Right hindlimb (tissue), 1 donor: ENCODE data around the gene MMP21.

ENCODE experiments used
- DNase-seq: peaks from one replicate; pipeline ENCODE4 v3.0.0-alpha.2; 2018

MMP21 gene, protein sequence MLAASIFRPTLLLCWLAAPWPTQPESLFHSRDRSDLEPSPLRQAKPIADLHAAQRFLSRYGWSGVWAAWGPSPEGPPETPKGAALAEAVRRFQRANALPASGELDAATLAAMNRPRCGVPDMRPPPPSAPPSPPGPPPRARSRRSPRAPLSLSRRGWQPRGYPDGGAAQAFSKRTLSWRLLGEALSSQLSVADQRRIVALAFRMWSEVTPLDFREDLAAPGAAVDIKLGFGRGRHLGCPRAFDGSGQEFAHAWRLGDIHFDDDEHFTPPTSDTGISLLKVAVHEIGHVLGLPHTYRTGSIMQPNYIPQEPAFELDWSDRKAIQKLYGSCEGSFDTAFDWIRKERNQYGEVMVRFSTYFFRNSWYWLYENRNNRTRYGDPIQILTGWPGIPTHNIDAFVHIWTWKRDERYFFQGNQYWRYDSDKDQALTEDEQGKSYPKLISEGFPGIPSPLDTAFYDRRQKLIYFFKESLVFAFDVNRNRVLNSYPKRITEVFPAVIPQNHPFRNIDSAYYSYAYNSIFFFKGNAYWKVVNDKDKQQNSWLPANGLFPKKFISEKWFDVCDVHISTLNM

DNA sequence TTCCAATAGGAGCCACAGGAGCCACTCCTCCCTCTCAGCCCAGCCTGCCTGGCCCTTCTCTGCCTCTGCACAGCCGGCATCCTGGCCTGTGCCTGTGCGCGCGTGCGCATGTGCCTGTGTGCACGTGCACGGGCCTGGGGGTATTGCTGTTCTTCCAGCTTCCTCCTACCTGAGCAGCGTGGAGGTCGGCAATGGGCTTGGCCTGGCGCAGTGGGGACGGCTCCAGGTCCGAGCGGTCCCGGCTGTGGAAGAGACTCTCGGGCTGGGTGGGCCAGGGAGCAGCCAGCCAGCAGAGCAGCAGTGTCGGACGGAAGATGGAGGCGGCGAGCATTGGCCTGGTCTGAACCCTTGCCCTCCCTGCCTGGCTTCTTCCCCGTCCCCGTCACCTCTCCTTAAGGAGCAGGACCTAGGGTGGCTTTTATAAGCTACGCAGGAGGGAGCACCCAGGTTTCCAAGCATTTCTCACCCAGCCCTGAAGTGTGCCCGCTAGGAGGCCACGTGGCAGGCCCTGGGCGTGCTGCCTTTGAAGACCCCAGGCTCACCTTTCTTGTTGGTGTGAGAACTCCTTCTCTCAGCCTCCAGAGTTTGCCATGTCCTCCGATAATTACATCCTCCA lies at the start of gene MMP21:
Gene MMP21, minus strand, starts transcription at position 331 of the 616 bp plus-strand sequence. Its CDS starts 0 bp downstream, at position 331.
- no peak for DNase-seq

DNA sequence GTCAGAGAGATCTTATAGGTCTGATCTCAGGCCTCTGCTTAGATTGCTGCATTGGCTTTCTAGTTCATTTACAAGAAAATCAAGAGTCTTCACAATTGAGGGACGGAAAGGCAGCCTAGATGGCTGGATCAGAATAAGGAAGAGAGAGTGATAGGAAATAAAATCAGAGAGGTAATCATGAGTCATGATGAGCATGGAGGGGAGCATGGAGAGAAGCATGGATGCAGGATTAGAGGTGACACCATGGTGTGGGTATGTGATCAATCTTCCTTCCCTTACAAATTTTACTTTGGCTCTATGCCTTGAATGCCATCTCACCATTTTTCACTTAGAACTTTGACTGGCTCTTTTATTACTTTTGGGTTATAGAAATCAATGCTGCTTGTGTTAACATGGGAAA lies 49.1 kb upstream of the MMP21 start:
- DNase-seq: no peak

DNA sequence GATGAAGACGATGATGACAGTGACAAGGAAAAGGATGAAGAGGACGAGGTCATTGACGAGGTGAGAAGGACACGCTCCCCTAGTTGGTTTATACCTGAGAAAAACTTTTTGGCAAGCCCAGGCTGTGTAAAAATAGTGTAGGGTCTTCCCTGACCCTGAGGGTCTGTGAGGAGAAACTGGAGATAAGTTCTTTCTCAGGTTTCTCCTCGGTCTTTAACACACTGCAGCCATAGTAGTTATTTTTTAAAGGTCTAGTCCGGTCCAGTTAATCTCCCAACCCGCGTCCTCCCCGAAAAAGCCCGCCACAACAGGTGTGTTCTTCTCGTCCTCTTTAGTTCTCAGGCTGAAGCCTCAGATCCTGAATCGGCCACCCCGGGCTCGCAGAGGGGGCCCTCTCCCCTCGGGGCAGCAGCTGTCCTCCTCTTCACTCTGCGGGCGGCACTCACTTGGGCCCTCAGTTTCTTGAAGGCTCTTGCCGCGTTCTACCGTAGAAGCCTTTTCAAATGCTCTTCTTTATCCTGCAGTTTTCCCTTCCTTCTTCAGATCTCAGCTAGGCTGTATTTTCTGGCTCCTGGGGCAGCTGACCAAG lies 48.1 kb upstream of the MMP21 start:
- no peak for DNase-seq

DNA sequence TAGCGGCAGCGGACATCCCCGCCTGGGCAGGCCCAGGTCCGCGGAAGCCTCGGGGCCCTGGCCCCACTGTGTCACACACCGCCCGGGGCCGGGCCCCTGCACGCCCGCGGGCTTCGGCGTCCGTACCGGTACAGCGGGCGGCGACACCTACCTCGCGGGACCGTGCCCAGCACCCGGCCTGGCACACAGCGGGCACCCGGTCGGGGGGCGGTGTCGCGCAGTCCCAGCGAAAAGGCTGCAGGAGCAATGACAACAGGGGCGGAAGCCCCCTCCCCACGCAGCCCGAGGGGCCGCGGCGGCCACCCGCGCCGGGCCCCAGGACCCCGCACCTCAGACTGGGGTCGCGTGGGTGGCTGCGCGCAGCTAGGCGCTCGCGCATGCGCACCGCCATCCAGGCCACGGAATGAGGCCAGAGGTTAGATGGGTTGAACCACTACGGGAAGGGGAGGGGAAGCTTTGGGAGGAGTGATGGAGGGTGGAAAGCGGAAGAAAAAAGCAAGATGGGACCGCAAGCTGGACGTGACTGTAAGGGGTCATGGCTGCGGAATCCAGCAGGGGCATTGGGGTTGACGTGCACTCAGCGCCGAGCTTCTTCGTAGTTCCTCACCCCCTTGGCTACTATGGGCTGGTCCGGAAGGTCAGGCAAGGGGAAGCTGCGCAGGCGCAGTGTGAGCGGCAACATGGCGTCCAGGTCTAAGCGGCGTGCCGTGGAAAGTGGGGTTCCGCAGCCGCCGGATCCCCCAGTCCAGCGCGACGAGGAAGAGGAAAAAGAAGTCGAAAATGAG lies 47.4 kb upstream of the MMP21 start, which contains the start of the genes BCCIP and UROS:
Gene BCCIP, plus strand, starts transcription at position 669 of the 785 bp plus-strand sequence. Its CDS starts 12 bp downstream, at position 681.
Gene UROS, minus strand, starts transcription at position 381 of the 785 bp plus-strand sequence. CDS start 6,759 bp downstream, outside the sequence.
- peak; percentile 90 for DNase-seq

DNA sequence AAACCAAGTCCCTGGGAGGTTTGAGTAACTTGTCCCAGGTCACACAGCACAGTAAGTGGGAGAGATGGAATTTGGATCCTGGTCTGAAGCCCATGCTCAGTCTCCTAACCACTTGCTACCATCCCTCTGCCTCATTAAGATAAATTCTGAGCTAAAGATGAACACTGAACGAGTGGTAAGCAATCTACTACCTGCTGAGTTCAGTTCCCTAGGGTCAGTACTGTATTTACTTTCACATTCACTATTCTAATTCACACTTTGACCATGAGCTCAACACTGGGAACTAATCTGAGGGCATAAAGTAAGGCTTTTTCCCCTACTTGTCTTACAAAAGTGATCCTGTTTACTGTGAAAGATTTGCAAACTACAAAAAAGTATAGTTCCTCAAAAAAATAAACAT lies 45.1 kb upstream of the MMP21 start:
- DNase-seq: no peak

DNA sequence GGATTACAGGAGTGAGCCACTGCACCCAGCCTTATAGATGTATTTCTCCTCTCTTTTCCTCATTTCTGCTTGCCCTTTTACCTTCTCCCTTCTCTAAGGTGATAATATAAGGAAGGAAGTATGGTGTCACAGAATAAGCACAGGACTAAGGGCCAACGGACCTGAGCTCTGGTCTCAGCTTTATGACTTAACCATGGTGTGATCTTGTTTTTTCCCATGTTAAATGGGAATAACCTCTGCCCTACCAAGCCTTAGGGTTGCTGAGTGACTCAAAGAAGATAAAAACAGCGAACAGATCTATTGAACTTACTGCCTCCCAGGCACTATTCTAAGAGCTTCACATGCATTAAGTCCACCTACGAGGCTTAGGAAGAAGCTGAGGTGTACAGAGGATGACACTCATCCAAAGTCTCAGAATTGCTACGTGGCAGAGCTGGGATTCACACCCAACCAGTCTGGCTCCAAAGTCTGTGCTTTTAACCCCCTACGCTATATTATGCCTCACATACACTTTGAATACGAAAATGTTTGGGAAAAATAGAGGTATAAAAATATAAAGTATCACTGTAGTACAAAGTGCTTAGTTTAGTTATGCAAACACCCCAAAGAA lies 41.8 kb upstream of the MMP21 start:
- no peak for DNase-seq

DNA sequence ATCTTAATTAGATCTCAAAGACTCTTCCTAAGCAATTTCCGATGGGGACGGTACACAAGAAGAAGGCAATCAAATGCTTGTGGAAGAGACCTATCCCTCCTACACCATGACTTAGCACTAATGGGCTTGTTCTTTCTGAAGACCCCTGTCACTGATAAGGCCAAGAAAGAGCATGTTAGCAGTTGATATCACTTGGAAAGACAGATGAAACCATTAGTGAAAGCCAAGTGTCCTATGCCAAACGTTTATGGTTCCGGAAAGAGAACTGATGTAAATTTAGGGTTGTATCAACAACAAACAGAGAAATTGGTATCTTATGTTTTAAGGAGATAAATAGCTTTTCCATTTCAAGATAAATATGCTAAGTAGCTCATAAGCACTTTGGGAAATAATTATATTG lies 40.9 kb upstream of the MMP21 start:
- no peak for DNase-seq

DNA sequence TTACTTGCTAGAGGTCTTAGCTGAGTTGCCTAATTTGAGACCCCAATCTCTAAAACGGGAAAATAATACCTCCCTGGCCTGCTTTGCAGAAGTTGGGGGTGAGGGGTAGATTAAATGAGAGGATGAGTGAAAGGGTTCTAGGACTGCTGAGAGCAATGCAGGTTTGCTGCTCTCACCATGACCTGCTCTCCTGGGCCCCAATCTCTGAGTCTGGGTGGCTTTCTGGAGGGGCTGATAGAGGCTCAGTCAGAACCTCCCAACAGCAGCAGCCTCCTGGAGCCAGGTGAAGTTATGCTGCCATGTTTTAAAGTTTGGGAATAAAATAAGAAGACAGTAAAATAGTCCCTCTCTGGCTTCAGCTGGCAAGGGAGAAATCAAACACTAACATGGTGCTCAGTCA lies 40.1 kb upstream of the MMP21 start:
- no peak for DNase-seq

DNA sequence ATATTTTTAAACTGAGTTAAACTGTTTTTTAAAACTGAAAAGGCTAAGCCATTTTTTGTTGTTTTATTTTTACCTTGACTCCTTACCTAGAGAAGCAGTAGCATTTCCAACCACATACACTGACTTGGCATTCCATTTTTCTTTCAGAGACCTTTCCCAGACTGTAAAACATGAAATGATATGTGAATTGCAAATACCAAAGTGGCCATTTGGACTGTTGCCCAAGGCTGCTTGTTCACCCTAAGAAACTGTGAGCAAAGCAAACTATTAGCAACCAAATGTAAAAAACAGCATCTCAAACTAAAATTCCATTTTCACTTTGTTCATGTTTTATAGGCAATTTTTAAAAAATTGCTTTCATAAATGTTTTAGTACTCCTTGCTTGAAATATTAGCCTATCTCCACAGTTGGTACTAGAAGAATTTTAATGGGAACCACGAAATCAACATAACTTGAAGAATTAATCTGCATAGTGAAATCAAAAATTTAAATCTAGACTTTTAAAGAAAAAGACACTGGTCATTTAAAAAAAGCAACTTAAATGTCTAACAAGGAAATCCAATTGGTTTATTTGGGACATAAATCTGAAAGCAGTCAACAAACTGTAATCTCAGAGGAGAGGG lies 36.6 kb upstream of the MMP21 start:
- no peak for DNase-seq

DNA sequence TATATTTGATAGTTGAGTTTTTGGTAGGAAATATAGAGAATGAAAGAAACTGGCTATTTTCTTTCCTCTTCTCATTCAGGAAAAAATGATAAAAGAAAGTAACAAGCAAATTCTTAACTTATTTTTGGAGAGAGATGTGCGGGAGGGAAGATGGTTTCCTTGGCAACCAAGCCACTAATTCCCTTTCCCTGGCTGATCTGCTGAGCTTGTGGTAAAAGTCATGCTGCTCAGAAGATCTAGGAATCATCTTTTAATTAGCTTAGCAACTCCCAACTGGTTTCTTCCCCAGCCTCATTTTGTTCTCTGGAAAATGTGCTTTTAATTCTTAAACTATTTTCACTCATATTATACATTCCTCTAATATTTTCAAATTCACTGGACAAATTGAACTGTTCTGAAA lies 35.6 kb upstream of the MMP21 start:
- no peak for DNase-seq

DNA sequence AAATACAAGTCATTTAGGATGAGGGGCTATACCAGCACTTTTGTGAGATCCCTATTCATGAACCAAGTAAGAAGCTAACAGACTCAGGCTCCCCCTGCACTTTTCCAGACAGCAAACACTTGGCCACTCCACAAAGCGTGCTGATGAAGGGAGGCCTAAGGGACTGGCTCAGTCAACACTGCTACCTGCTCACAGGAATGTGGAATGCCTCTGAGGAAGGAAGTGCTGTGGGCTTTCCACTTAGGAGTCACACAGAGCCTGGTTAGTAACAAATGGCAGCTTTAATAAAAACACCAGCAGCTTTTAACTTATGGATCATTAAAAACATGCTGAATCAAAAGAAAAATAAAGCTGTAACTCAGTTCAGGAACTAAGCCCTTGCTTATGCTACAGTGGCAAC lies 32.4 kb upstream of the MMP21 start:
- DNase-seq: no peak

DNA sequence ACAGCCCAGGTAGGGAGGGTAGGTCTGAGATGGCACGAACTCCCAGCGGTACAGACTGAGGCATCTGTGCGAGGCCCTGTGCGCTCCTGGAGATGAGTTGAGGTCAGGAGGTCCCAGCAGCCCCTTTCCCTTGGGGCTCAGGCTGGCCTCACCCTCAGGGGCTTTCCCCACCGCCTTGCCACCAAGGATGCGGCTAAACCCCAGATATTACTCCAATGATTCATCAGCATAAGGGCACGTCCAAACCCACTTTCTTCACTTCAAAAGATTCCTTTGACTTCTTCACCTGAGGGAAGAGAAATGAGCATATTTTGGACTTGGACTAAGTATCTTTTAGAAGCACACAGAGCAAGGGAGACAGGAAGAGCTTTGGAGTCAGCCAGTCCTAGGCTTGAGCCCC lies 27.1 kb upstream of the MMP21 start:
- no peak for DNase-seq

DNA sequence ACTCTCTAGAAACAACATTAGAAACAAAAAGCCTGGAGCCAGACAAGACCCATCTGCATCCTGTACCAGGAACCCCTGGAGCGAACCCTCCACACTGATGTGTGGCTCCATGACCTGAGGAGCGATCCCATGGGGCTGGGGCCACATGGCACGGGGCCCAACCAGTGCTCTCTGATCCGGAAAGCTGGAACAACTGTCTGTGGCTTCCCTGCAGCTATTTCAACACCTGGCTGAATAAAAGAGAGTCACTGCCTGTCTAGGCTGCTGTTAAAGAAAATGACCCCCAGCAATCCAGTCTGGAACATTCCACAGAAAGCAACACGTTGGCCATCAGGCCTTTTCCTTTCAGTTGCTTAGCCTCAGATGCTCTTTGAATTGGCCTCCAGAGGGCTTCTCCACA lies 26.5 kb upstream of the MMP21 start:
- no peak for DNase-seq

DNA sequence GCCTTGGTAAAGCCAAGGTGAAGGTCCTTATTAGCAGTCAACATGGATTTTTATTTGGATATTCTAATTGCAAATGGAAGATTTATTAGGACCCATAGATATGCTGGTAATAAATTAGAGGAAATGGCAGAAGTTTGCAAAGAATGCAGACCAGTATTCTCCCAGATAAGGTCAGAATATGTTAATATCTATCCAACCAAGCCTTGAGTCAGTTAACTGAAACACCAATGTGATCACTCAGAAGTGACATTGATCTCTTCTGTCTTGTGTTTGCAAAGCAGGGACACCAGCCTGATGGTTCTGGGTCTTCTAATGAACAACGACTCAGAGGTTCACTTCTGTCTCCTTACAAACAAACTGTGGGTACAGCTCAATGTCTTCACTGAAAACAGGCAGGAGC lies 26.0 kb upstream of the MMP21 start:
- DNase-seq: no peak

DNA sequence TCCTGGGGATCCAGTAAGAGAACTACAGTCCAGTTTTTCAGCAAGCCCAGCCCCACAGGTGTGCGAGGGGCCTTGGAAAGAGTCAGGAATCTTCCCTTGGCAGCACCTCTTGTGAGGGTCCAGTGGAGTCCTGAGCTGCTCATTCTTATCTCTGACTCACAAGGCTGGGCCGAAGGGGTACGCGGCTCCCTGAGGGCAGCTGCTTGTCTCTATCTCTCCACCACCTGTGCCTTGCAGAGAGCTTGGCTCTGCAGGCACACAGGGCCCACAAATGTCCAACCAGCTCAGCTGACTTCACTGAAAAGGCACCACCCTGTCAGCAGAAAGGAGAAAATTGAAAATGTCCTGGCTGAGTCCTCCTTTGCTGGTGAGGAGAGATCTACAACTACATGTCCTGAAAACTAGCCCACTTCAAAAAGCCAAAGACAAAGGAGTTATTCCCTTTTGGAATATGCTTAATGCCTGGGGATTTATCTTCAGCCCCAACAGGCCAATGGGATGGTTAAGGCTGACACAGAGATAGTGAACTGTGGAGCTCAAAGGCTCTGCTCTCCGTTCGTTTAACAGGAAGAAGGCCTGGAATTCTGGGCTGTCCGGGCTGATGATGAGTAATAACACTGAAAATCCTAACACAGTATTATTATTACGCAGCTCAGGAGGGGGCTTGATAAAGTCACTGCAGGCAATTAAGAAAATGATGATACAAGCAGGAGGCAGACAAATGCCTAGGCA lies 24.0 kb upstream of the MMP21 start:
- DNase-seq: no peak

DNA sequence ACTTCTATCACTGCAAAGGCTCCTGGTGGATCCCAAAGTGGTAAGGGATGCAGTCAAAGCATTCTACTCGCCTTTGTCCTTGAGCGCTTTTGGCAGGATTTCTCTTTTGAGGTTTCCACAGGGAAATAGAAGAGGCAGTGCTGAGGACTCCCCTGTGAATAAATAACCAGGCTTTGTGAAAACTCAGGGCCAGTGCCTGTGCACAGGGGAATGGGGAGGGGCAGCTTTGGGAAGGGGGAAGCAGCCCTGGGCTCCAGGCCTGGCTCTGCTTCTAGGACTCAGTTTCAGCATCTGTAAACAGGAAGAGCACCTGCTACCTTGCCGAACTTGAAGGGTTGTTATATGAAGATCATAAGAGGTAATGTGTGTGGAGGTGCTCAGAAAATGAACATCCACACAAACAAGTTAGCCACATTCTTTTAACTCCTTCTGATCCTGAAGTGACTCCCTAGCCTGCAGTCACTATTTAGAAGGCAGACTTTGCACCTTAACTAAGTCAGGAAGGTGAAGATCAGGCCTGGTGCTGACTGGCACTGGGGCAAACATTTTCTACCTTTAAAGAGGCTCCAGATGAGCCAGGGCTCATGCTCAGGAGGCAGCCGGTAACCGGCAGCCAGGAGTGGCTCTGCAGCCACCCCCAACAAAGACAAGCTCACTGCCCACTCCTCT lies 22.5 kb upstream of the MMP21 start:
- no peak for DNase-seq

DNA sequence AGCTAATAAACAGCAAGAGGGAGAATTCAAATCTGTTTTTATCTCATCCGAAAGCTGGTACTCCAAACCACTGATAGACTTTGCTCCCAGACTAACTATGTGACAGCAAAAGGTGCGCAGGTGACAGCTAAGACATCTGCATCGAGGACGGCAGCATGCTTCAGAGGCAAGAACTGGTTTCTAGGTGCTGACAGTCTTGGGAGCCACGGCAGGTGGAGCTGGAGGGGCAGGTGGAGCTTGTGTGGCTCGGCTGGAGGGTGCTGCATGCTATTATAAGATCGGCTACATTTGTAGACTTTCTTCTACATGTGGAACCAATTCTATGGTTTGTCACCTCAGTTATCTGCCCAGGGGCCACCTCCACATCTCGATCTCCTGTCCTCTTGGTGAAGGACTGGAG lies 21.8 kb upstream of the MMP21 start:
- no peak for DNase-seq

DNA sequence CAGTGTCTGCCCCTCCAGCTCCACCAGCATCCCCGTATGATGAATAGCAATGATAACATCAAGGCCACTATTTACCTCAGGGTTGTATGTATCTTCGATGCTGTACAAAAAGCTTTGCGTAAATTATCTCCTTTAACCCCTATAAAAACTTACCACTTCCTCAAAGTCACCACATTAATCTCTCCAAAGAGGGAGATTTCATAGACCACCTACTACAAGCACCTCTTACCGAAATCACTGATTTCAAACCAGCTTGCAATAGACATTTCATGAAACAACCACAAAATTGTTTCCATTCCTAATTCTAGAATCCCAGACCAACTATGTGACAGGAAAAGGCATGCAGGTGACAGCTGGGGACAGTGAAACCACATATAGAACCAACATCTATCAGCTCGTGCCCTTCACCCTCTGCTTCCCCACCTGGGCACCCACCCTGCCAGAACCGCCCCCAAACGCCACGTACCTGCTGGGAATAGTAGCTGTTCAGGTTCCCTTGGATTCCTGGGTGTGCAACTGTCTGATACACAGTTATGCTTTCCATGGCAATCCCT lies 20.1 kb upstream of the MMP21 start:
- no peak for DNase-seq

DNA sequence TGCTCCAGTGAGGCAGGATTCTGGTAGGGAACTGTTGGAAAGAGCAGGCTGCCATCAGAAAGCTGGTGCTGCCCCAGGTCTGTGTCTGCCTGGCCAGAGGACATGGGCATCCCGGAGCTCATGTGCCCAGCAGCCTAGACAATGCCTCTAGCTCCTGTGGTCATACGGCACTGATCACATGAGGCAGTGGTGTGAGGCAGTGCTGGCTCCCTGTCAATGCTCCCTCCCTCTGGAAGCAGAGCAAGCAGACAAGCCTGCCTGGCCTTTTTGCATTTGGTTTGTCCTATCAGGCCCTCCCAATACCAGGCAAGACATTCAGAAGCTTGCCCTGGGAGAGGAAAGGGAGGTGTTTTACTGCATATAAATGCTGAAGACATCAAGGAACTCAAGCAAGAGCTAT lies 19.5 kb upstream of the MMP21 start:
- DNase-seq: no peak
